Measurements from ENCODE around the gene RHNO1.

DNA sequence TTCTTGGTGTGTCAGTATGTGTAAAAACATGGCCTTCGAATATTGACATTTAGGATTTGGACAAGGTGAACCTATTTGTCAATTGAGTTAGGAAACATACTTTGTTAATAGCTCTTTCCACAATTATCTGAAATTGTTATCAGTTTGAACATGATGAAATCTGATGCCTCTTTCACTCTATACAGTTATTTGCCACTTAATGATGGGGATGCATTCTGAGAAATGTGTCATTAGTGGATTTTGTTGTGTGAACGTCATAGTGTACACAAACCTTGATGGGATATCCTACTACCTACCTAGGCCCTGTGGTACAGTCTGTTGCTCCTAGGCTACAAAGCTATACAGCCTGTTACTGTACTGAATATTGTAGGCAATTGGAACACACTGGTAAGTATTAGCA lies 18.5 kb downstream of the RHNO1 start:
- TF ChIP-seq, protein P1, sequence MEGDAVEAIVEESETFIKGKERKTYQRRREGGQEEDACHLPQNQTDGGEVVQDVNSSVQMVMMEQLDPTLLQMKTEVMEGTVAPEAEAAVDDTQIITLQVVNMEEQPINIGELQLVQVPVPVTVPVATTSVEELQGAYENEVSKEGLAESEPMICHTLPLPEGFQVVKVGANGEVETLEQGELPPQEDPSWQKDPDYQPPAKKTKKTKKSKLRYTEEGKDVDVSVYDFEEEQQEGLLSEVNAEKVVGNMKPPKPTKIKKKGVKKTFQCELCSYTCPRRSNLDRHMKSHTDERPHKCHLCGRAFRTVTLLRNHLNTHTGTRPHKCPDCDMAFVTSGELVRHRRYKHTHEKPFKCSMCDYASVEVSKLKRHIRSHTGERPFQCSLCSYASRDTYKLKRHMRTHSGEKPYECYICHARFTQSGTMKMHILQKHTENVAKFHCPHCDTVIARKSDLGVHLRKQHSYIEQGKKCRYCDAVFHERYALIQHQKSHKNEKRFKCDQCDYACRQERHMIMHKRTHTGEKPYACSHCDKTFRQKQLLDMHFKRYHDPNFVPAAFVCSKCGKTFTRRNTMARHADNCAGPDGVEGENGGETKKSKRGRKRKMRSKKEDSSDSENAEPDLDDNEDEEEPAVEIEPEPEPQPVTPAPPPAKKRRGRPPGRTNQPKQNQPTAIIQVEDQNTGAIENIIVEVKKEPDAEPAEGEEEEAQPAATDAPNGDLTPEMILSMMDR (IDR thresholded peaks at IDR 0.05): no peak
- TF ChIP-seq POLR2AphosphoS5 (IDR thresholded peaks at IDR 0.05; ENCODE audit: low read depth, low read length) (no peak), TCF7L2 (IDR thresholded peaks at IDR 0.05; ENCODE audit: low read depth, low read length) (no peak), SIN3A (IDR thresholded peaks at IDR 0.05; ENCODE audit: borderline replicate concordance, insufficient read depth, low read depth, low read length) (no peak)

Measured in Panc1 (cell line).